Fibroblast of villous mesenchyme (primary cell): Measurements from ENCODE around the gene G2E3. TPM values are rescaled to one million over a fixed set of nuclear protein-coding genes. Genes with fewer than 3 reads are reported as not detected.
A peak's percentile ranks its signal among the peaks of the same experiment; 100 is the strongest.

Experiments
- DNase-seq: peaks from one replicate; pipeline ENCODE4 v3.0.0-alpha.2; 2010; ENCODE audit warnings: low read depth
- H3K4me3 ChIP-seq: 2 replicates; pipeline ENCODE4 v1.5.1; 2011; ENCODE audit warnings: low read depth, mild to moderate bottlenecking, low read length
- total RNA-seq: library from RNA; depleted of rRNA; stranded (reverse); fragments of >200 nt; gene quantifications from 2 replicates; pipeline ENCODE4 v1.2.3, GENCODE V29; 2012
- TF ChIP-seq, protein P1 (sequence below): IDR thresholded peaks from 2 replicates; pipeline ENCODE4 v1.5.1; 2012; ENCODE audit warnings: low read depth, mild to moderate bottlenecking, low read length; ENCODE audit not compliant: insufficient read depth

G2E3 gene
- total RNA-seq, 1 donor = 38.4 TPM

DNA sequence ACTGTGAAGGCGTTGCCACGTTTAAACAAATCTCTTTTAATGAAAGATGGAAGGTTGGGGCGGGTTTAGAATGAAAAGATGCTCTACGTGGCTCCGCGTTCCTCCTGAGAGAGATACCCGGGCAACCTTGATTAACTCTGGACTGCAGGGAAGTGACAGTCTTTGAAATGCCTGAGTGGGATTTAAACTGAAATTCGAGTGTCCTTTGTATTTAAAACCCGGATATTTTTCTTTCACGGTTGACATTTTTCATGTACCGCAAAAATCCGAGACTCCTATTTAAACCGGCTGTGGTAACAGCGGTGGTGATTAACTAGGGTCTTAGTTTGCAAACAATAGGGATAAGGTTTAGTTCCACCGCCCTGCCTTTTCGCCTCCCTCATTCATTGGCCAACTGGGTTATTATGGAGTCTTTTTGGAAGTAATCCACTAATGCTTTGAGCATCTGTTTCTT lies 707 bp downstream of the G2E3 start:
- H3K4me3 ChIP-seq = peak overlapping the region; percentile 87
- TF ChIP-seq, protein P1, sequence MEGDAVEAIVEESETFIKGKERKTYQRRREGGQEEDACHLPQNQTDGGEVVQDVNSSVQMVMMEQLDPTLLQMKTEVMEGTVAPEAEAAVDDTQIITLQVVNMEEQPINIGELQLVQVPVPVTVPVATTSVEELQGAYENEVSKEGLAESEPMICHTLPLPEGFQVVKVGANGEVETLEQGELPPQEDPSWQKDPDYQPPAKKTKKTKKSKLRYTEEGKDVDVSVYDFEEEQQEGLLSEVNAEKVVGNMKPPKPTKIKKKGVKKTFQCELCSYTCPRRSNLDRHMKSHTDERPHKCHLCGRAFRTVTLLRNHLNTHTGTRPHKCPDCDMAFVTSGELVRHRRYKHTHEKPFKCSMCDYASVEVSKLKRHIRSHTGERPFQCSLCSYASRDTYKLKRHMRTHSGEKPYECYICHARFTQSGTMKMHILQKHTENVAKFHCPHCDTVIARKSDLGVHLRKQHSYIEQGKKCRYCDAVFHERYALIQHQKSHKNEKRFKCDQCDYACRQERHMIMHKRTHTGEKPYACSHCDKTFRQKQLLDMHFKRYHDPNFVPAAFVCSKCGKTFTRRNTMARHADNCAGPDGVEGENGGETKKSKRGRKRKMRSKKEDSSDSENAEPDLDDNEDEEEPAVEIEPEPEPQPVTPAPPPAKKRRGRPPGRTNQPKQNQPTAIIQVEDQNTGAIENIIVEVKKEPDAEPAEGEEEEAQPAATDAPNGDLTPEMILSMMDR = no peak
- peak; percentile 55 for DNase-seq

DNA sequence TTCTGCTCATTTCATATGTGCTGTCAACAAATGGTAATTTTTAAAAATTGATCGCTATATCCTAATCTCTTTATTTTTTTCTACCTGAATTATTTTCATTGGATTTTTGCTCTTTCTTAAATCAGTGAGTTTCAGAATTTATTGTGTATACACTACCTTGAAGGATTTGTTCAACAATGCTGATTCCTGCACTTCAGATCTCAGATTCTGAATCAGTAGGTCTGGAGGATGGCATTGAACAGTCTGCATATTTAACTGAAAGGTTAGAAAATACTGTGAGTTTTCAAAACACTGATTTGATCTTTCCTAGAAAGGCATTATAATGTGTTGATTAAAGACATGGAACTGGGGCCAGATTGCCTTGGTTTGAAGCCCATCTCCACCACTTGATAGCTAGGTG lies 1.6 kb downstream of the G2E3 start:
- TF ChIP-seq, protein P1 = no peak
- DNase-seq = no peak
- H3K4me3 ChIP-seq = peak overlapping the region; percentile 87

- no peak overlapping the region for H3K4me3 ChIP-seq
- TF ChIP-seq, protein P1 = no peak
- DNase-seq = no peak
Observed at GRCh38 chr14:30564235-30564867, 5.4 kb downstream of the G2E3 start.

GRCh38 chr14:30564868-30565248 lies 5.9 kb downstream of the G2E3 start:
- DNase-seq = no peak
- no peak overlapping the region for H3K4me3 ChIP-seq
- TF ChIP-seq, protein P1 = no peak

GRCh38 chr14:30569216-30569902 lies 10.4 kb downstream of the G2E3 start:
- TF ChIP-seq, protein P1 = no peak
- DNase-seq = no peak

GRCh38 chr14:30569903-30570226 lies 10.9 kb downstream of the G2E3 start:
- no peak overlapping the region for H3K4me3 ChIP-seq
- TF ChIP-seq, protein P1 = no peak
- no peak for DNase-seq

More at GRCh38 chr14:30569216-30569902, 10.4 kb downstream of the G2E3 start:
- H3K4me3 ChIP-seq = no peak overlapping the region
